ENCODE results near the gene PLEKHG5.

The PLEKHG5 gene

DNA sequence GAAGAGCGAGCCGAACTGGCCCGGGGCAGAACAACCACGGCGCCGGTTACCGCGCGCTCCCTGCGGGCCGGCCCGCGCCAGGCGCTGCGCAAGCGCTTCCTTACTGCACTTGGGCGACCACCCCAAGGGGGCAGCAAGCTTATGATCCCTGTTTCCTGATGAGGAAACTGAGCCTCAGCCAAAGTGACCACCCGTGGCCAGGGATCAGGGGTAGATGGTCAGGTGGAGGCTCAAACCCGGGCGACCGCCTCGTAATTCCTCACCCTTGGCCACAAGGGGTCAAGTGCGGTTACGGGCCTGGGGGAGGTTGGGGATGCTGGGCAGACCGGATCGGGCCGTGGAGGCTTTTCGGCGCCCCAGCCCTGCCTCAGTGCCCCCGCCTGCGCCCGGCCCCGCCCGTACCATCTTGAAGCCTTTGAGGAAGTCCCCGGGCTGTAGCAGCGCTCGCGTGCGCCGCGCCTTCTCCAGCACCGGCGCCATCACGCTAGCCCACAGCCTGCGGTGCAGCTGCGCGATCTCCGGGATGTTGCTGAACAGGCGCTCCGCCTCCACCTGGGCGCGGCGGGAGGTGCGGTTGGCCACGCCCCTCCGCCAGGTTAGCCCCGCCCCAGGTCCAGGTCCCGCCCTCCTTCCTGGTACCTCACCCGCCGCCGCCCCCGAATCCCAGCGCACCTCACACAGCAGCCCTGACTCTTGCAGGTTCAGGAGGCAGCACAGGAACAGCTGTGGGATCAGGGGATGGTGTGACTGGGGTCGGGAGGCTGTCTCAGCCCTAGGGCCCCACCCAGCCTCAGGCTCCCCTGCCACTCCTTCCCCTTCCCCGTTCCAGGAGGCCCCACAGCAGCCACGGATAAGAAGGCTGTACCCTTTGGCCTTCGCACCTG, 20.1 kb downstream of the PLEKHG5 start:
- DNase-seq (ENCODE audit: extremely low spot score) = no peak
- ChIA-PET POLR2A (no interaction called here), CTCF (interaction anchor here (1.1 to 1.4 kb wide), 2 partner anchors 8 to 10 kb away, joined by 3 to 4 read pairs; no protein-coding TSS in a partner anchor)
- TF ChIP-seq ELF4 (IDR thresholded peaks at IDR 0.05) = no peak
- TF ChIP-seq NFRKB (IDR thresholded peaks at IDR 0.05) = no peak
- no peak for TF ChIP-seq ARNT (IDR thresholded peaks at IDR 0.05)

DNA sequence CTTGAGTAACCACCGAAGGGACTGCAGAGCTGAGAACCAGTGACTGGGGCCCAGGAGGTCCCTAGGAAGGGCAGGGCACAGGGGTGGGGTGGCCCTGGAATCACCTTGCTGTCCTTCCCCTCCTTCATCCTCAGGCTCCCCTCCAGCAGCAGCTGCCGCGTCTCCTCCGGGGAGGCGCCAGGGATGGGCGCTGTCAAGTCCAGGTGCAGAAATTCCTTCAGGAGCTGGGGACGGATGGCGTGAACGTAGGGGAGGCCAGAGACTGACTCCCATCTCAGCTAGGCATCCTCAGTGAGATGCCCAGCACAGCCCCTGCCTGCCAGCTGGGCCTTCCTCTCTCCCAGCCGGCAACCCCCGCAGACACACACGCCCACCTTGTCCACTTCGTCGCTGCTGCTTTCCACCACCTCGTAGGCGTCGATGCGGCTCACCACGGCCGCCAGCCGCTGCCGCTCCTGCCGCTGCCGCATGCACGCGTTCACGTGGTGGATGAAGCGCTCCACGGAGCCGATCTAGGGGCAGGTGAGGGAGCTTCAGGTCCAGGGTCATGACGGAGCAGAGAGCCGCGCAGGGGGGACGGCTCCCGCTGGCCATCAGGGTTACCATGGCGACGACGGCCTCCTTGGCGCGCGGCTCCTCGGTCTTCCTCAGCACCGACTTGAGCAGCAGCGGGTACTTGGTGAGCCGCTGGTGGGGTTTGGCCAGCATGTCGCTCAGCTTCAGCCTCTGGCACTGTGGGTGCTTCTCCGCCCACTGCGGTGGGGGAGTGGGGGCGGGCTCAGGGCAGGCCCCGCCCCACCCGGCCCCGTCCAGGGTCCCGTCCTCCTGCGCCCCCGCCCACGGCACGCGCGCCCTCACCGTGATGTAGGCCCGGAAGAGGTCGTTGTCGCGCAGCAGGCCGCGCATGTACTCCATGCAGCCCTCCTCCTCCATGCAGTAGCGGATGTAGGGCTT, 21.1 kb downstream of the PLEKHG5 start:
- no peak for DNase-seq (ENCODE audit: extremely low spot score)
- POLR2A ChIA-PET = no interaction called here
- CTCF ChIA-PET = no interaction called here
- no peak for TF ChIP-seq NFRKB (IDR thresholded peaks at IDR 0.05)
- TF ChIP-seq LEF1 (IDR thresholded peaks at IDR 0.05; ENCODE audit: borderline replicate concordance) = no peak
- no peak for TF ChIP-seq FOXM1 (IDR thresholded peaks at IDR 0.05; ENCODE audit: borderline replicate concordance)
- TF ChIP-seq, protein P1, sequence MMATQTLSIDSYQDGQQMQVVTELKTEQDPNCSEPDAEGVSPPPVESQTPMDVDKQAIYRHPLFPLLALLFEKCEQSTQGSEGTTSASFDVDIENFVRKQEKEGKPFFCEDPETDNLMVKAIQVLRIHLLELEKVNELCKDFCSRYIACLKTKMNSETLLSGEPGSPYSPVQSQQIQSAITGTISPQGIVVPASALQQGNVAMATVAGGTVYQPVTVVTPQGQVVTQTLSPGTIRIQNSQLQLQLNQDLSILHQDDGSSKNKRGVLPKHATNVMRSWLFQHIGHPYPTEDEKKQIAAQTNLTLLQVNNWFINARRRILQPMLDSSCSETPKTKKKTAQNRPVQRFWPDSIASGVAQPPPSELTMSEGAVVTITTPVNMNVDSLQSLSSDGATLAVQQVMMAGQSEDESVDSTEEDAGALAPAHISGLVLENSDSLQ (IDR thresholded peaks at IDR 0.05) = no peak

DNA sequence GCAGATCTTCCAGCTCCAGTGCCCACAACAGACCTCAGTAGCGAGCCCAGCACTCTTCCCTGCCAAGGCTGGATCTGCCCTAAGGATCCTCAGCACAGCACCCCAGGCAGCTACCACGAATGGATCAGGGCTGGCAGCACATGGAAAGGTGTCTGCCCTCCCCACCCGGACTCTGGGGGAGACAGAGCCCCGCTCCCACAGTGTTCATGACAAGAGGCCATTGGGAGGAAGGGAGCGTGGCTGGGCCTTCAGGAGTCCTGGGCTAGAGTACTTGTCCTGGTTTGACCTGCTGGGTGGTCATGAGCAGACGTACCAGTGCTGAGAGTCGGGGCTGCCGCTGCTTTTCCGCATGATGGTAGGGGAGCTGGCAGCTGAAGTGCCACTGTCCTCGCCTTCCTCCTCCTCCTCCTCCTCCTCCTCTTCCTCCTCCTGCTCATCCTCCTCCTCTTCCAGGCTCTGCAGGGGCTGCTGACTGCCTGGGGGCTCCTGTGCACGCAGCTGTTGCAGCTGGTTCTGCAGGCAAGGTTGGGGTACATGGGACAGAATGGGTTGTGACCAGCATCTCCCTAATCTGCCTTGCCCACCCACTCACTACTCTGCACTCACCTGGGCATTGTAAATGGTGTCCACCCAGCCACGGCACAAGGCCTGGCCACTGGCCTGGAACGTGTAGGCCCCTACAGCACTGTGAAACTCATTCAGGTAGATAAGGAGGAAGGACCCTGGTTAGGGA, 22.6 kb downstream of the PLEKHG5 start:
- DNase-seq (ENCODE audit: extremely low spot score) = no peak
- CTCF ChIA-PET = no interaction called here
- POLR2A ChIA-PET = no interaction called here
- TF ChIP-seq FOXA1 (IDR thresholded peaks at IDR 0.05) (no peak), SUZ12 (IDR thresholded peaks at IDR 0.05) (no peak), CTBP1 (IDR thresholded peaks at IDR 0.05; ENCODE audit: borderline replicate concordance) (no peak), ZNF384 (IDR thresholded peaks at IDR 0.05) (no peak), HDGF (IDR thresholded peaks at IDR 0.05; ENCODE audit: borderline replicate concordance) (no peak), ARNT (IDR thresholded peaks at IDR 0.05) (no peak), LEF1 (IDR thresholded peaks at IDR 0.05; ENCODE audit: borderline replicate concordance) (no peak), FOXM1 (IDR thresholded peaks at IDR 0.05; ENCODE audit: borderline replicate concordance) (no peak), NFRKB (IDR thresholded peaks at IDR 0.05) (no peak), SP1 (IDR thresholded peaks at IDR 0.05) (no peak), L3MBTL2 (conservative IDR thresholded peaks at IDR 0.05) (no peak), TARDBP (IDR thresholded peaks at IDR 0.05) (no peak), FOXK2 (IDR thresholded peaks at IDR 0.05) (no peak), ELF4 (IDR thresholded peaks at IDR 0.05) (no peak), BHLHE40 (IDR thresholded peaks at IDR 0.05; ENCODE audit: borderline replicate concordance) (no peak)
- TF ChIP-seq, protein P1 (IDR thresholded peaks at IDR 0.05) = no peak

DNA sequence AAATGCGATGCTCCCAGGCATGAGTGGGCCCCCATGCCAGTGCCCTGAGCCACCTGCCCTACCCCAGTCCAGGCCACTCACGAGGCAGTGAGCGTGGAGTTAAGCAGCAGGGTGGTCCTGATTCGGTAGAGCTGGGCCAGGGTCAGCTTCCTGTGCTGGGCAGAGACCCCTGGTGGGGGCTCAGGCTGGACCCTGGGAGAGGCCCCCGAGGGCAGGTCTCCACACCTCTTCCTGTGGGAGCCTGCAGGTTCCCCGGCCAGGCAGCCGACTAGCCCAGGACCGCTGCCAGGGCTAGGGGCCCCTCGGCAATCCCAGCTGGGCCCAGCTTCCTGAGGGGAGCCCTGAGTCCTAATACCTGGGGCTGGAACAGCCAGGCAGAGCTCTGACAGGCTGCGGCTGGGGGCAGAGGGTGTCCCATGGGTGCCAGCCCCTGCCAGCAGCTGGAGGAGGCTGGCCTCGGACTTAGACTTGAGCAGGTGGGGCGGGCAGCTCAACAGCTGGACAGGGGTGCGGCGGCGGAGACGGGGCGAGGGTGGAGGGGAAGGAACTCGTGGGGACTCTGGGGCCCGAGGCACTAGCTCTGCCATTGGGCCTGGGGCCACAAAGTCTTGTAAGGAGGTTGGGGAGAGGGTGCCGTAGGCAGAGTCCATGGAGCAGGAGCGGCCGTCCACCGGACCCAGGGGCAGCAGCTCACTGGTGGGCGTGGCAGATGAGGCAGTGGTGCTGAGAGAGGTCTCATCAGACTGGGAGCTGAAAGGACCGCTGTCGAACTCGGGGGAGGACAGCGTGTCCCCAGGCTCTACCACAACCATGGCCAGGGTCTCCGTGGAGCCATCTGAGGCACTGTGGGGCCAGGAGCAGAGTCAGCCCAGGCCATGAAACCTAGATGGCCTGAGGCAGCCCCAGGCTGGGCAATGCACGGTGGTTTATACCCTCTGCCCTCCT, 23.5 kb downstream of the PLEKHG5 start:
- ChIA-PET POLR2A (no interaction called here), CTCF (interaction anchor here (1.6 kb wide), 1 partner anchor 8 kb away, joined by 5 read pairs; no protein-coding TSS in a partner anchor)
- no peak for TF ChIP-seq SUZ12 (IDR thresholded peaks at IDR 0.05)
- TF ChIP-seq FOXM1 (IDR thresholded peaks at IDR 0.05; ENCODE audit: borderline replicate concordance) = no peak
- no peak for TF ChIP-seq ARNT (IDR thresholded peaks at IDR 0.05)
- no peak for TF ChIP-seq FOXK2 (IDR thresholded peaks at IDR 0.05)
- TF ChIP-seq CTBP1 (IDR thresholded peaks at IDR 0.05; ENCODE audit: borderline replicate concordance) = no peak
- no peak for TF ChIP-seq FOXA1 (IDR thresholded peaks at IDR 0.05)
- no peak for TF ChIP-seq SP1 (IDR thresholded peaks at IDR 0.05)
- TF ChIP-seq ZNF384 (IDR thresholded peaks at IDR 0.05) = no peak
- no peak for TF ChIP-seq L3MBTL2 (conservative IDR thresholded peaks at IDR 0.05)
- no peak for TF ChIP-seq TARDBP (IDR thresholded peaks at IDR 0.05)
- TF ChIP-seq, protein P1 (IDR thresholded peaks at IDR 0.05) = no peak
- TF ChIP-seq ELF4 (IDR thresholded peaks at IDR 0.05) = no peak
- no peak for DNase-seq (ENCODE audit: extremely low spot score)

DNA sequence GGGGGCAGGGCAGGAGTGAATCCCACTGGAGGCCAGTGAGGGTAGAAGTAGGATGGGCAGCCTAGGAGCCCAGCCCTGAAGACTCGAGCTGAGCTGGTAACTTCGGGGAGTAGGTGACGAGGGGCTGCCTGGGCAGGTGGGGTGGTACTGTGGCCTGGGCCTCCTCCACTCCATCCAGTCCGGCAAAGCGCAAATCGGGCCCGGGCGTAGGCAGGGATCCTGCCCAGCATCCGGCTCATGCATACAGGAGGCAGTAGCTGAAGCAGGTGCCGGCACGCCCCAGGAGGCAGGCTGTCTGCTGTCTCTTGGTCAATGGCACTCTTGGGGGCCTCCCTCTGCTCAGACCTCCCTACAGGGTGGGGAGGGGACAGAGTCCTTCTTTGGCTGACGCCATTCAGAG, 24.2 kb downstream of the PLEKHG5 start:
- DNase-seq (ENCODE audit: extremely low spot score) = no peak
- ChIA-PET CTCF (interaction anchor here (0.8 to 1.6 kb wide), 2 partner anchors 9 to 13 kb away, joined by 5 read pairs; no protein-coding TSS in a partner anchor), POLR2A (no interaction called here)
- TF ChIP-seq NFRKB (IDR thresholded peaks at IDR 0.05) (no peak), FOXK2 (IDR thresholded peaks at IDR 0.05) (no peak), HDGF (IDR thresholded peaks at IDR 0.05; ENCODE audit: borderline replicate concordance) (no peak), FOXM1 (IDR thresholded peaks at IDR 0.05; ENCODE audit: borderline replicate concordance) (no peak), LEF1 (IDR thresholded peaks at IDR 0.05; ENCODE audit: borderline replicate concordance) (no peak), TARDBP (IDR thresholded peaks at IDR 0.05) (no peak), SP1 (IDR thresholded peaks at IDR 0.05) (no peak), SUZ12 (IDR thresholded peaks at IDR 0.05) (no peak), BHLHE40 (IDR thresholded peaks at IDR 0.05; ENCODE audit: borderline replicate concordance) (no peak), CTBP1 (IDR thresholded peaks at IDR 0.05; ENCODE audit: borderline replicate concordance) (no peak), ARNT (IDR thresholded peaks at IDR 0.05) (no peak), L3MBTL2 (conservative IDR thresholded peaks at IDR 0.05) (no peak), ELF4 (IDR thresholded peaks at IDR 0.05) (no peak), ZNF384 (IDR thresholded peaks at IDR 0.05) (no peak), FOXA1 (IDR thresholded peaks at IDR 0.05) (no peak)
- TF ChIP-seq, protein P1 (IDR thresholded peaks at IDR 0.05) = no peak

Measured in HEK293T (cell line).